ENCODE measurements around the gene CXorf49.
"Not testable (repeated sequence)": the region's sequence is repeated elsewhere in the genome, so short reads cannot be mapped to it uniquely, and the experiment has no call there.

The CXorf49 gene

GRCh38 chrX:71671938-71672337, 46.1 kb downstream of the CXorf49 start:
- no peak for DNase-seq (ENCODE audit: low read depth)

DNA sequence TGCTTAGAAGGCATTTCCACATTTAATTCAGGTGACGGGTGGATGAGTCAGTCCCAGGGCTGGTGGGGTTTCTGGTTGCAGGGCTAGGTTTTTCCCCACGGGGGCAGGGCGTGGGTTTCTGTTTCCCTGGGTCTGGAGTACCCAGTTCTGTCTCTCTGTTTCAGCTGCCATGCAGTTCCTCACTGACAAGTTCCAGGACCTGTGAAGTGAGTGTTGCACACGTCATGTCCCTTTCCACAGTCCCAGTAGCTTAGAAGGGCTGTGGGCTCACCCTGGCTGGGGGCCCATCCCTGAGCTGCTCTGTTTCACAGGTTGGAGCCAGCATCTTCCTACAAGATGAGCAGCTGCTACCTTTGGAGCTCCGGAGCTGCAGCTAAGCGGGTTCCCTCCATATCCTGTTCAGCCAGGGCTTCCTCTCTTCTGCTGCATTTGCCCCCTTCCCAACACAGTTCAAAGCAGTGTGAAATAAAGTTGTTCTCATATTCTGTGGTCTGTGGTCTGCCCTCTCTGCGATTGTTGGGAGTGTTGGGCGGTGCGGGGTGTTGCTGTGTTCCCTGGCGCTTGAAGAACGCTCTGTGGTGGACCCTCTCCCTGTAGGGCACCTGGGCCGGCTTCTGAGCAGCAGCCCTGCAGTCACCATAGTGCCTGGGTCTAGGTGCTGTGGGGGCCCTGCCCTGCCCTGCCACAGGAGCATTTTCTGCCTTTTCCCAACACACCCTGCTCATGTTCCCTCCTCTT, 46.9 kb downstream of the CXorf49 start:
- DNase-seq (ENCODE audit: low read depth): no peak

GRCh38 chrX:71669947-71670346, 48.1 kb downstream of the CXorf49 start:
- DNase-seq (ENCODE audit: low read depth): not testable (repeated sequence)

- no peak for DNase-seq (ENCODE audit: low read depth)
Observed at GRCh38 chrX:71669492-71669891, 48.6 kb downstream of the CXorf49 start.

- no peak for DNase-seq (ENCODE audit: low read depth)
Observed at GRCh38 chrX:71668248-71668595, 49.9 kb downstream of the CXorf49 start.

- no peak for DNase-seq (ENCODE audit: low read depth)
Observed at GRCh38 chrX:71667328-71668247, 50.5 kb downstream of the CXorf49 start, which contains the start of gene LOC101059915. Gene LOC101059915, plus strand, starts transcription at chrX:71667546.

DNA sequence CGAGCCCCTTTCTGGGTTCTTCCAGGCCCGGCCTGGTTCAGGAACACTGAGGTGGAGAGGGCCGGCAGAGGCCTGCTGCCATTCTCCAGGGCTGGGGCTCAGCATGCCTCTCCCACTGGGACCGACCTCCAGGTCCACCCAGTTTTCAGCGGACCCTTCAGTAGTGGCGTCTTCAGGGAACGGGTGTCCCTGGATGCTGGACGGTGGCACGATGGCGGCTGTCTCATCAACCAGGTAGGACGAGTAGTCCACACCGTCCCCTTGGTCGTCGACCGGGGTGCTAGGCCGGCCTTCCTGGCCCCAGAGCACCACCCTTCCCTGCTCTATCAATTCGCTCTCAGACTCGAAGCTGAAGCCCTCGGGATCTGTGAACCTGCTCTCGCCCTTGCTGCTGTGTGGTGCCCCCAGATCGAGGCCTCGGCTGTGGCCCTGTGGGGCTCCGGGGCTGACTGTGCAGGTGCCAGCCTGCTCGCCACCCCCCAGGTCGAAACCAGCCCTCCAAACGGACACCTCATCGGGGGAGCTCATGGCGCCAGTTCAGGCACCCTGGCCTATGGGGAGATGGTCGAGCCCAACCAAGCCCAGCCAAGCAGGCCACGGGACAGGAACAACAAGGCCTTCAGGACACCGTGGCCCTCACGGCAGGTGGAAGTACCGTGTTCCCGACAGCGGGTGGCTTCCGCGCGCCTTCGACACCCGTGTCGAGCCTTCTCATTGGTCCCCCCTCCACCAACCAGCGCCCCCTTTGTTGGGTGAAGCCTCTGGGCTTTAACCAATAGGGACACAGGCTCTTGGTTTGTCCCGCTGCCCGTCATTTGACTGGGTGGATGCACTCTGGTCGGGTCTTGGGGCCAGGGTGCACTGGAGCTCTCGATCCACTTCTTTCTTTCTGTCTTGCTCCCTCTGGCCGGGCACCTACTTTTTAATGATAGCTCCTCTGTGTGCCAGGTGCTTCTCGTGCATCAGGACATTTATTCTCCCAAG, 51.6 kb downstream of the CXorf49 start:
- DNase-seq (ENCODE audit: low read depth): no peak

GRCh38 chrX:71665747-71666146, 52.3 kb downstream of the CXorf49 start:
- no peak for DNase-seq (ENCODE audit: low read depth)

- DNase-seq (ENCODE audit: low read depth): no peak
Observed at GRCh38 chrX:71664889-71665491, 53.1 kb downstream of the CXorf49 start.

Measured in fibroblast of the conjunctiva (primary cell).